Measurements from ENCODE around the gene CCDC112. TPM values are rescaled to one million over a fixed set of nuclear protein-coding genes. Genes with fewer than 3 reads are reported as not detected.

Gene CCDC112
- total and polyA plus RNA-seq, 2 of the 4 experiments (the other 2 are of a cell fraction) = 2.0 to 2.3 TPM

DNA sequence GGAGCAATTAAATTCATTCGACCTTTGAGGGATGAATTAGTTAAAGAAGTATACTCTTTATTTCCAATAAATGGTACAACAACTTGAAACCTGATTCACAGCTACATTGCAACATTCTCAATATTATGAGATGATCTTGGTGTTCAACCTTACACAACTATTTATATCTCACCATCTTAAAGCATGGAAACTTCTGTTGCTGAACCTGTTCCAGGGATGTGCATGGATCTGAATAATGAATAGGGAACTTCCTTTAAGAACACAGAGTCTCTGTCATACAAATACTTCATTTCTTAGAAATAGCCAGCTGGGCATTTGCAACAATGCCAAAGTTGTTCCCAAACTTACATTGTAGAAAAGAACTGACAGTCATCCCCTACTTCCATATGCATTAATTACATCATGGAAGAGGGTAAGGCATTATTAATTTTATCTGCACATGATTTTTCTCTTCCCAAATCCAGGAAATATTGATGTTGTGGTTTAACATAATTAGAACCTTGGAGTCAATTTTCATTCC, 39.8 kb upstream of the CCDC112 start:
- ATAC-seq (ENCODE audit: low read depth) (no peak), DNase-seq (peak; percentile 11)
- no peak overlapping the region for H3K14ac ChIP-seq (replicated peaks; ENCODE audit: low read depth, low read length)
- H3K9ac ChIP-seq (ENCODE audit: low read depth, low read length) = no peak overlapping the region
- no peaks in the 10 kb centered on the region for H3K4me1 ChIP-seq (ENCODE audit: control insufficient read depth, insufficient read depth, low read length)
- in situ Hi-C loops (cut with MboI; ENCODE audit: low sequenced_read_pairs) = no loop called here
- dilution Hi-C loops (cut with HindIII; ENCODE audit: low sequenced_read_pairs, unreplicated experiment) = no loop called here
- no peak overlapping the region for H2BK120ac ChIP-seq (ENCODE audit: low read depth, low read length)
- H4K8ac ChIP-seq (ENCODE audit: low read depth in 2 of 2, low read length in 2 of 2) = no peak overlapping the region
- CTCF ChIA-PET = no interaction called here
- no peak overlapping the region for H4K91ac ChIP-seq (ENCODE audit: insufficient read depth, low read depth, low read length)
- H3K56ac ChIP-seq (ENCODE audit: extremely low read depth, insufficient read depth, low read length) = no peak overlapping the region
- no peaks in the 10 kb centered on the region for H3K79me1 ChIP-seq (ENCODE audit: low read depth in 1 of 2, low read length in 2 of 2)
- no peaks in the 10 kb centered on the region for H3K27me3 ChIP-seq (ENCODE audit: control insufficient read depth, insufficient read depth, low read length)
- no peaks in the 10 kb centered on the region for H4K20me1 ChIP-seq (ENCODE audit: insufficient read depth, low read length)
- no peak overlapping the region for H3K18ac ChIP-seq (ENCODE audit: low read depth, low read length)
- TF ChIP-seq, protein P1, sequence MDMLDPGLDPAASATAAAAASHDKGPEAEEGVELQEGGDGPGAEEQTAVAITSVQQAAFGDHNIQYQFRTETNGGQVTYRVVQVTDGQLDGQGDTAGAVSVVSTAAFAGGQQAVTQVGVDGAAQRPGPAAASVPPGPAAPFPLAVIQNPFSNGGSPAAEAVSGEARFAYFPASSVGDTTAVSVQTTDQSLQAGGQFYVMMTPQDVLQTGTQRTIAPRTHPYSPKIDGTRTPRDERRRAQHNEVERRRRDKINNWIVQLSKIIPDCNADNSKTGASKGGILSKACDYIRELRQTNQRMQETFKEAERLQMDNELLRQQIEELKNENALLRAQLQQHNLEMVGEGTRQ (IDR thresholded peaks at IDR 0.05; ENCODE audit: low read depth, low read length) = no peak
- TF ChIP-seq RFX5 (IDR thresholded peaks at IDR 0.05; ENCODE audit: low read depth, low read length) (no peak), RAD21 (IDR thresholded peaks at IDR 0.05; ENCODE audit: low read length) (no peak), NFE2L2 (IDR thresholded peaks at IDR 0.05; ENCODE audit: low read depth, low read length) (no peak)
- TF ChIP-seq, protein P2, sequence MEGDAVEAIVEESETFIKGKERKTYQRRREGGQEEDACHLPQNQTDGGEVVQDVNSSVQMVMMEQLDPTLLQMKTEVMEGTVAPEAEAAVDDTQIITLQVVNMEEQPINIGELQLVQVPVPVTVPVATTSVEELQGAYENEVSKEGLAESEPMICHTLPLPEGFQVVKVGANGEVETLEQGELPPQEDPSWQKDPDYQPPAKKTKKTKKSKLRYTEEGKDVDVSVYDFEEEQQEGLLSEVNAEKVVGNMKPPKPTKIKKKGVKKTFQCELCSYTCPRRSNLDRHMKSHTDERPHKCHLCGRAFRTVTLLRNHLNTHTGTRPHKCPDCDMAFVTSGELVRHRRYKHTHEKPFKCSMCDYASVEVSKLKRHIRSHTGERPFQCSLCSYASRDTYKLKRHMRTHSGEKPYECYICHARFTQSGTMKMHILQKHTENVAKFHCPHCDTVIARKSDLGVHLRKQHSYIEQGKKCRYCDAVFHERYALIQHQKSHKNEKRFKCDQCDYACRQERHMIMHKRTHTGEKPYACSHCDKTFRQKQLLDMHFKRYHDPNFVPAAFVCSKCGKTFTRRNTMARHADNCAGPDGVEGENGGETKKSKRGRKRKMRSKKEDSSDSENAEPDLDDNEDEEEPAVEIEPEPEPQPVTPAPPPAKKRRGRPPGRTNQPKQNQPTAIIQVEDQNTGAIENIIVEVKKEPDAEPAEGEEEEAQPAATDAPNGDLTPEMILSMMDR (conservative IDR thresholded peaks at IDR 0.05; ENCODE audit: low read depth, low read length) = no peak
- no peaks in the 10 kb centered on the region for H3K9me1 ChIP-seq (ENCODE audit: insufficient read depth, low read length)
- no peaks in the 10 kb centered on the region for H3K36me3 ChIP-seq (ENCODE audit: control insufficient read depth, insufficient read depth, low read length)
- no TSS peak for BruUV-seq (replicated peaks)
- WGBS, 2 experiments (ENCODE audit: extremely low coverage in 2 of 2, insufficient read length in 1 of 2) = no CpG with 5 or more reads among the region's 1 CpG
- no peak overlapping the region for H3K23ac ChIP-seq (ENCODE audit: low read depth, low read length)
- H2AK9ac ChIP-seq (replicated peaks; ENCODE audit: low read depth, low read length, poor library complexity) = no peak overlapping the region
- H3K4me2 ChIP-seq (ENCODE audit: low read depth, low read length) = no peak overlapping the region
- H3K9me3 ChIP-seq (ENCODE audit: control insufficient read depth, insufficient read depth, low read length) = no peaks in the 10 kb centered on the region
- no peak overlapping the region for H2AK5ac ChIP-seq (ENCODE audit: low read depth, low read length)
- H3K27ac ChIP-seq (ENCODE audit: insufficient read depth, low read length) = no peak overlapping the region
- no peak overlapping the region for H3K4me3 ChIP-seq (ENCODE audit: insufficient read depth, low read depth, low read length)
- H2BK5ac ChIP-seq (ENCODE audit: low read depth, low read length, poor library complexity, severe bottlenecking) = no peak overlapping the region
- H3K4ac ChIP-seq (ENCODE audit: low read depth, low read length) = no peak overlapping the region
- no peak overlapping the region for H4K5ac ChIP-seq (ENCODE audit: low read depth, low read length)
- intact Hi-C loops (cut with micrococcal nuclease) = no loop called here
- H2AFZ ChIP-seq (replicated peaks; ENCODE audit: low read length, poor library complexity) = no peak overlapping the region
- H2BK20ac ChIP-seq (ENCODE audit: low read depth, low read length) = no peak overlapping the region
- POLR2A ChIA-PET (ENCODE audit: unreplicated experiment) = no interaction called here
- no peak overlapping the region for H2BK15ac ChIP-seq (ENCODE audit: low read depth, low read length)

All from IMR-90 (cell line).